OCI-LY1 (cell line): ENCODE measurements around the gene WNT2B.

Source experiments
- H2AFZ ChIP-seq: fragments of 200-600 bp; sonication (generic), shearing (Covaris generic); 2 replicates; pipeline ENCODE4 v1.6.0; 2014; ENCODE audit warnings: antibody characterized with exemption, mild to moderate bottlenecking, low read length
- H3F3A ChIP-seq: fragments of 200-600 bp; sonication (generic), shearing (Covaris generic); 2 replicates; pipeline ENCODE4 v1.6.0; 2014; ENCODE audit warnings: mild to moderate bottlenecking, antibody characterized with exemption, low read length, moderate library complexity; ENCODE audit not compliant: insufficient read depth
- H3K27ac ChIP-seq: fragments of 200-600 bp; sonication (generic); 2 replicates; pipeline ENCODE4 v1.5.1; 2014; ENCODE audit warnings: low read length, mixed run types, mild to moderate bottlenecking, low read depth; ENCODE audit not compliant: poor library complexity, severe bottlenecking
- H3K27me3 ChIP-seq: fragments of 200-600 bp; sonication (generic); 2 replicates; pipeline ENCODE4 v1.6.0; 2014; ENCODE audit warnings: antibody characterized with exemption, mild to moderate bottlenecking, low read length, moderate library complexity; ENCODE audit not compliant: insufficient read depth
- H3K36me3 ChIP-seq: fragments of 200-600 bp; sonication (generic); 2 replicates; pipeline ENCODE4 v1.6.1; 2014; ENCODE audit warnings: mild to moderate bottlenecking, antibody characterized with exemption, low read length, moderate library complexity, mixed read lengths; ENCODE audit not compliant: insufficient read depth
- H3K4me1 ChIP-seq: fragments of 200-600 bp; sonication (generic); 2 replicates; pipeline ENCODE4 v1.5.1; 2014; ENCODE audit warnings: mild to moderate bottlenecking, low read length, moderate library complexity; ENCODE audit not compliant: insufficient read depth, severe bottlenecking
- H3K4me2 ChIP-seq: fragments of 200-600 bp; sonication (generic), shearing (Covaris generic); 2 replicates; pipeline ENCODE4 v1.6.1; 2014; ENCODE audit warnings: low read length
- H3K4me3 ChIP-seq: fragments of 200-600 bp; sonication (generic); 2 replicates; pipeline ENCODE4 v1.5.1; 2014; ENCODE audit warnings: low read length, low read depth, mild to moderate bottlenecking, mixed read lengths; ENCODE audit not compliant: poor library complexity, severe bottlenecking
- H3K79me2 ChIP-seq: fragments of 200-600 bp; shearing (Covaris generic); 2 replicates; pipeline ENCODE4 v1.6.1; 2016; ENCODE audit warnings: mixed run types, low read length, mixed read lengths; ENCODE audit not compliant: insufficient read depth
- H3K9ac ChIP-seq: fragments of 200-600 bp; sonication (generic), shearing (Covaris generic); 2 replicates; pipeline ENCODE4 v1.6.1; 2014; ENCODE audit warnings: mild to moderate bottlenecking, low read length, mixed read lengths
- H3K9me2 ChIP-seq: fragments of 200-600 bp; sonication (generic), shearing (Covaris generic); 2 replicates; pipeline ENCODE4 v1.6.1; 2014; ENCODE audit warnings: low read depth, mild to moderate bottlenecking, low read length, mixed read lengths
- H3K9me3 ChIP-seq: fragments of 200-600 bp; shearing (Covaris generic); 2 replicates; pipeline ENCODE4 v1.6.1; 2014; ENCODE audit warnings: low read length, mixed read lengths
- H4K20me1 ChIP-seq: fragments of 200-600 bp; sonication (generic), shearing (Covaris generic); 2 replicates; pipeline ENCODE4 v1.6.0; 2016; ENCODE audit warnings: mild to moderate bottlenecking, low read length; ENCODE audit not compliant: insufficient read depth
- EZH2 ChIP-seq: fragments of 200-600 bp; sonication (generic), shearing (Covaris generic); IDR thresholded peaks from 2 replicates; pipeline ENCODE4 v1.8.0; 2017; ENCODE audit warnings: borderline replicate concordance, mixed run types, mild to moderate bottlenecking, antibody characterized with exemption, low read length, moderate library complexity, mixed read lengths
- TF ChIP-seq, protein P1 (sequence below): fragments of 200-600 bp; sonication (generic), shearing (Covaris generic); IDR thresholded peaks from 2 replicates; pipeline ENCODE4 v1.5.1; 2017; ENCODE audit warnings: mild to moderate bottlenecking, antibody characterized with exemption, low read length, moderate library complexity, mixed read lengths

Gene WNT2B

DNA sequence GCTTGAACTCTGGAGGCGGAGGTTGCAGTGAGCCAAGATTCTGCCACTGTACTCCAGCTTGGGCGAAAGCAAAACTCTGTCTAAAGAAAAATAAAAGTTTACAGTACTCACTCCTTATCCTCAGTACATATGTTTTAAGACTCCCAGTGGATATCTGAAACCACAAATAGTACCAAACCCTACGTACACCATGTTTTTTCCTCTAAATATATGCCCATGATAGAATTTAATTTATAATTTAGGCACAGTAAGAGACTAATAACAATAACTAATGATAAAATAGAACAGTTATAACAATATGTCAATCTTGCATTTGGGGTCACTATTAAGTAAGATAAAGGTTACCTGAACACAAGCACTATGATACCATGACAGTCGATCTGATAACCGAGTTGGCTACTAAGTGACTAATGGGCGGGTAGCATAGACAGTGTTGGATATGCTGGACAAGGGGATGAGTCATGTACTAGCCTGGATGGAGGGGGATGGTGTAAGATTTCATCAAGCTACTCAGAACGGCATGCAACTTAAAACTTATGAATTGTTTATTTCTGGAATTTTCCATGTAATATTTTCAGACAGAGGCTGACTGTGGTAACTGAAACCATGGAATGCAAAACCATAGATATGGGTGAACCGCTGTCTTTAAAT lies 66.5 kb downstream of the WNT2B start:
- Histone ChIP-seq H3K9ac (no peak overlapping the region), H3F3A (no peaks in the 10 kb centered on the region), H2AFZ (no peak overlapping the region), H3K4me1 (no peaks in the 10 kb centered on the region), H3K27ac (no peak overlapping the region), H3K4me2 (no peak overlapping the region), H3K79me2 (no peaks in the 10 kb centered on the region), H3K4me3 (no peak overlapping the region), H4K20me1 (no peaks in the 10 kb centered on the region), H3K36me3 (no peaks in the 10 kb centered on the region), H3K9me3 (no peaks in the 10 kb centered on the region), H3K27me3 (no peaks in the 10 kb centered on the region), H3K9me2 (no peaks in the 10 kb centered on the region)
- TF ChIP-seq, protein P1, sequence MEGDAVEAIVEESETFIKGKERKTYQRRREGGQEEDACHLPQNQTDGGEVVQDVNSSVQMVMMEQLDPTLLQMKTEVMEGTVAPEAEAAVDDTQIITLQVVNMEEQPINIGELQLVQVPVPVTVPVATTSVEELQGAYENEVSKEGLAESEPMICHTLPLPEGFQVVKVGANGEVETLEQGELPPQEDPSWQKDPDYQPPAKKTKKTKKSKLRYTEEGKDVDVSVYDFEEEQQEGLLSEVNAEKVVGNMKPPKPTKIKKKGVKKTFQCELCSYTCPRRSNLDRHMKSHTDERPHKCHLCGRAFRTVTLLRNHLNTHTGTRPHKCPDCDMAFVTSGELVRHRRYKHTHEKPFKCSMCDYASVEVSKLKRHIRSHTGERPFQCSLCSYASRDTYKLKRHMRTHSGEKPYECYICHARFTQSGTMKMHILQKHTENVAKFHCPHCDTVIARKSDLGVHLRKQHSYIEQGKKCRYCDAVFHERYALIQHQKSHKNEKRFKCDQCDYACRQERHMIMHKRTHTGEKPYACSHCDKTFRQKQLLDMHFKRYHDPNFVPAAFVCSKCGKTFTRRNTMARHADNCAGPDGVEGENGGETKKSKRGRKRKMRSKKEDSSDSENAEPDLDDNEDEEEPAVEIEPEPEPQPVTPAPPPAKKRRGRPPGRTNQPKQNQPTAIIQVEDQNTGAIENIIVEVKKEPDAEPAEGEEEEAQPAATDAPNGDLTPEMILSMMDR: no peak
- no peak for TF ChIP-seq EZH2

DNA sequence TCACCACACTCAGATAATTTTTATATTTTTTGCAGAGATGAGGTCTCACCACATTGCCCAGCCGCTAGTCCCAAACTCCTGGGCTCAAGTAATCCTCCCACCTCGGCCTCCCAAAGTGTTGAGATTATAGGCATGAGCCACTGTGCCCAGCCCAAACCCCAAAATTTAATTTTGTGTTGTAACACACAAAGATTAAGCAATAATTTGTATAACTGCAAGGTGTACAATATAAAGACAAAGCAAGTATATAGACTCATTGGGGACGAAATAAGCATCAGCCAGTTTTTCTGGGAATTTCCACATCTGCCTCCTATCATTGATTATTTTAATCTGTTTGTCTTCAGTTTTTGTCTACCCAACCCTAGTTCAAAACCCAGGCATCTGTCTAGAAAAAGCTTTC lies 67.5 kb downstream of the WNT2B start:
- Histone ChIP-seq H3K9me3 (no peaks in the 10 kb centered on the region), H3K4me2 (no peak overlapping the region), H3K9me2 (no peaks in the 10 kb centered on the region), H3K79me2 (no peaks in the 10 kb centered on the region), H3K27ac (no peak overlapping the region), H3K36me3 (no peaks in the 10 kb centered on the region), H3K4me3 (no peak overlapping the region), H3K4me1 (no peaks in the 10 kb centered on the region), H3K9ac (no peak overlapping the region), H2AFZ (no peak overlapping the region), H4K20me1 (no peaks in the 10 kb centered on the region), H3F3A (no peaks in the 10 kb centered on the region), H3K27me3 (no peaks in the 10 kb centered on the region)
- TF ChIP-seq, protein P1: no peak
- no peak for TF ChIP-seq EZH2
